ENCODE data around the gene TAPT1. TPM values are rescaled to one million over a fixed set of nuclear protein-coding genes. Genes with fewer than 3 reads are reported as not detected.

Gene TAPT1
- total and polyA plus RNA-seq, 9 of the 15 experiments (the other 6 are each of a cell fraction or from before 2014, with no cell fraction given) = 1.6 to 36.7 (median 20.7) TPM

DNA sequence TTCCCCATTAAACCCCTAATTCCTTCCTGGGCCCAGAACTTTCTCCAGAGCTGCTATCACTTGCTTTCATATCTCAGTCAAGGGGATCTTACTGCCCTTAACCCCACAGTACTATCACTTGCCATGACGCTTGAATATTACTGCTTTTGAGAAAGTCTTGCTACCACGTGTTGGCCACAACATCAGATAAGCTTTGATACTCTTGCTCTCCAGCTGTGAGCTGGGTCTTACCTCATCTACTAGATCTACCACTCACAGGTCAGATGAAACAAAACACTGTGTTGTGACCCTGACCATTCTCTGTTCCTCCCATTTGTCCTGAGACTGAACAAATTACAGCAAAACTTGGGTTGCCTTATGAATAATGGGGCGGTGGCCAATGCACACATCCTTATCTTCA lies 12.1 kb upstream of the TAPT1 start:
- ChIA-PET POLR2A (interaction anchor here (0.6 kb wide), 1 partner anchor 10 kb away, joined by 3 read pairs; no protein-coding TSS in a partner anchor), CTCF (ENCODE audit: low intra/inter-chr PET ratio) (no interaction called here)
- no TSS peak for BruUV-seq (replicated peaks)
- Histone ChIP-seq H3K9ac (ENCODE audit: insufficient read depth in 1 of 2, low read depth in 2 of 2, low read length in 2 of 2) (no peak overlapping the region), H3K9me3 (replicated peaks; ENCODE audit: control insufficient read depth, insufficient read depth, low read depth, low read length) (no peaks in the 10 kb centered on the region), H3K79me2 (ENCODE audit: control insufficient read depth, insufficient read depth, low read length) (no peaks in the 10 kb centered on the region), H3K27ac (ENCODE audit: extremely low read depth, low read depth, low read length) (no peak overlapping the region), H3K4me1 (replicated peaks in 1 of 2; ENCODE audit: control insufficient read depth in 2 of 2, insufficient read depth in 2 of 2, low read length in 2 of 2) (no peaks in the 10 kb centered on the region; a peak in 3 of 5 replicates), H2AFZ (ENCODE audit: low read depth, low read length) (no peak overlapping the region), H3K4me2 (ENCODE audit: insufficient read depth, low read length) (no peak overlapping the region), H3K27me3 (ENCODE audit: control insufficient read depth in 2 of 2, insufficient read depth in 2 of 2, low read length in 2 of 2) (no peaks in the 10 kb centered on the region), H3K36me3 (ENCODE audit: control insufficient read depth, insufficient read depth, low read length) (no peaks in the 10 kb centered on the region), H4K20me1 (replicated peaks; ENCODE audit: control insufficient read depth, insufficient read depth, low read length) (no peaks in the 10 kb centered on the region), H3K9me1 (ENCODE audit: control insufficient read depth, insufficient read depth, low read length) (no peaks in the 10 kb centered on the region), H3K4me3 (no peak overlapping the region)
- intact Hi-C loops (cut with micrococcal nuclease) (no loop called here), in situ Hi-C loops (cut with MboI) (loop anchor here (25.0 kb wide), 1 partner anchor 751 kb away; no protein-coding TSS in a partner anchor)
- FAIRE-seq (no peak), DNase-seq (ENCODE audit: extremely low read depth in 1 of 4, low spot score in 3 of 4) (no peak), ATAC-seq (peak; percentile 40)
- 8% methylated on average over 3 of the region's 3 CpGs for WGBS (ENCODE audit: insufficient coverage, low coverage, missing lambda C conversion rate)
- no peak for TF ChIP-seq MCM2 (IDR thresholded peaks at IDR 0.05; ENCODE audit: low read depth)
- TF ChIP-seq CBX8 (IDR thresholded peaks at IDR 0.05; ENCODE audit: borderline replicate concordance, extremely low read depth, low read depth, low read length, poor library complexity, severe bottlenecking) = no peak
- no peak for TF ChIP-seq PHB2 (IDR thresholded peaks at IDR 0.05; ENCODE audit: low read depth)
- TF ChIP-seq, protein P1, sequence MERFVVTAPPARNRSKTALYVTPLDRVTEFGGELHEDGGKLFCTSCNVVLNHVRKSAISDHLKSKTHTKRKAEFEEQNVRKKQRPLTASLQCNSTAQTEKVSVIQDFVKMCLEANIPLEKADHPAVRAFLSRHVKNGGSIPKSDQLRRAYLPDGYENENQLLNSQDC (CRISPR knock-in tag; IDR thresholded peaks at IDR 0.05) = no peak
- TF ChIP-seq, protein P2, sequence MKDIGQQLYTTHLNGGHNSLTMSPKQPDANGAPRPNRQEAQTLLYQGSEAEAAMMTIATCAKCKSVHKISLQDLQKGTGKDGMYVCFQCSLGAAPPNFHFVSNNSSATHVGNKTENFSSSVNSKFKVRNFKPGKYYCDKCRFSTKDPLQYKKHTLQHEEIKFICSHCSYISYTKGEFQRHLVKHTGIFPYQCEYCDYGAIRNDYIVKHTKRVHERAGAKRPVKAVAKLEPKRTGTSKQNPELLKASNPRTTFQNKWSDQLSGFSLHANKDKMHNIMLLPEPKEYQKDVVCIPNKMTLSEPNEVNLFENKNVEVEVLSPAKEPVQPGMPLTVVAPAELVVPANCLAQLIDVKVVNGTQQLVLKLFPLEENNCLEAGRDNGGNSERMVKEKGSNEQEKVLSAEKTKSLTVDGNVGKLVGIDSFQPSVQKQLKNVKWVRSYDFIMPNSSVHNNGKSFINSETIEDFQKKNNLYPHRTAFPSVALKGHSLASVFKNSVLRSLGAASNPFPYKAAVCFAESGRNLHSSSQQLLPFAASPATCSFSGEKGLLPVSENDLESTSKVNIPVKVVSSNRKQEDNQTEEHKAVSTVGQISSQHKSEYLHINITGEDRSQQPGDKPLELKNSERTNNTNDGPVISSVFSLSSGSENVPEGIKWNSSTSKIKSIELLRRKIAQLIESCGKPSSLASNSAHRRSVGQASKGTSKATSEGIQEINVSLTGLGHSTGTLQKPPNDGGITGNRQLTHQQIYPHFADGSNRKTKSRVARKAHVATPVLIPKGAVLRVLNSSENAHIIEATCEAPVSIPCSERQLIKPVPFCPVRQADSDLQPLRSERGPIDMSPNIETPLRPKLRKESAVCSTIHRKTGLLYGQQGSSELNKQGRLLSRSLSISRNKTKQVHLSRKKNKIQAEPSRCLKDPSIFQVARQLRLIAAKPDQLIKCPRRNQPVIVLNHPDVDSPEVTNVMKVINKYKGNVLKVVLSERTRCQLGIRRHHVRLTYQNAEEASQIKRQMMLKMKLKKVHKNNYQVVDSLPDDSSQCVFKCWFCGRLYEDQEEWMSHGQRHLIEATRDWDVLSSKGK (CRISPR knock-in tag; IDR thresholded peaks at IDR 0.05) = no peak
- no peak for TF ChIP-seq FOXJ3 (CRISPR knock-in tag; IDR thresholded peaks at IDR 0.05)
- no peak for TF ChIP-seq ERF (CRISPR knock-in tag; IDR thresholded peaks at IDR 0.05)
- TF ChIP-seq FOXJ2 (tag; IDR thresholded peaks at IDR 0.05) = 0 out of 2 replicates have a peak, but pooled peaks have one; percentile 43
- TF ChIP-seq, protein P3, sequence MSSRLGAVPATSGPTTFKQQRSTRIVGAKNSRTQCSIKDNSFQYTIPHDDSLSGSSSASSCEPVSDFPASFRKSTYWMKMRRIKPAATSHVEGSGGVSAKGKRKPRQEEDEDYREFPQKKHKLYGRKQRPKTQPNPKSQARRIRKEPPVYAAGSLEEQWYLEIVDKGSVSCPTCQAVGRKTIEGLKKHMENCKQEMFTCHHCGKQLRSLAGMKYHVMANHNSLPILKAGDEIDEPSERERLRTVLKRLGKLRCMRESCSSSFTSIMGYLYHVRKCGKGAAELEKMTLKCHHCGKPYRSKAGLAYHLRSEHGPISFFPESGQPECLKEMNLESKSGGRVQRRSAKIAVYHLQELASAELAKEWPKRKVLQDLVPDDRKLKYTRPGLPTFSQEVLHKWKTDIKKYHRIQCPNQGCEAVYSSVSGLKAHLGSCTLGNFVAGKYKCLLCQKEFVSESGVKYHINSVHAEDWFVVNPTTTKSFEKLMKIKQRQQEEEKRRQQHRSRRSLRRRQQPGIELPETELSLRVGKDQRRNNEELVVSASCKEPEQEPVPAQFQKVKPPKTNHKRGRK (tag; IDR thresholded peaks at IDR 0.05) = no peak
- peak; percentile 41; the same call in 1 of the 2 replicates for TF ChIP-seq L3MBTL2 (IDR thresholded peaks at IDR 0.05)
- peak in 1 of 2 experiments; percentile 34; a peak in 1 of 4 replicates for TF ChIP-seq RCOR1 (IDR thresholded peaks at IDR 0.05; ENCODE audit: borderline replicate concordance in 1 of 2, low read depth in 2 of 2, low read length in 2 of 2)
- TF ChIP-seq BACH1 (tag; IDR thresholded peaks at IDR 0.05) = 0 out of 2 replicates have a peak, but pooled peaks have one; percentile 26
- no peak for TF ChIP-seq OTX1 (CRISPR knock-in tag; IDR thresholded peaks at IDR 0.05)
- no peak for TF ChIP-seq ZNF12 (CRISPR knock-in tag; IDR thresholded peaks at IDR 0.05)
- no peak for TF ChIP-seq DACH1 (IDR thresholded peaks at IDR 0.05; ENCODE audit: partially characterized antibody)
- peak; percentile 53; the same call in 1 of the 2 replicates for TF ChIP-seq MYC (IDR thresholded peaks at IDR 0.05; ENCODE audit: low read depth, low read length)
- TF ChIP-seq MYC (CRISPR knock-in tag; IDR thresholded peaks at IDR 0.05; ENCODE audit: borderline replicate concordance, low read depth) = no peak
- peak; percentile 24; the same call in 1 of the 2 replicates for TF ChIP-seq JUND (IDR thresholded peaks at IDR 0.05; ENCODE audit: borderline replicate concordance, low read depth, low read length)
- no peak for TF ChIP-seq JUND (tag; IDR thresholded peaks at IDR 0.05; ENCODE audit: borderline replicate concordance, low read depth, low read length)

Data from K562 (cell line).